H1 (cell line): ENCODE results near the gene FXYD3. TPM values are rescaled to one million over a fixed set of nuclear protein-coding genes. Genes with fewer than 3 reads are reported as not detected.
A peak's percentile ranks its signal among the peaks of the same experiment; 100 is the strongest.

ENCODE experiments used
- CTCF ChIA-PET: fragments of 300-600 bp; sonication (Branson Sonifier 250); formaldehyde crosslinking; loops from one replicate; lab custom pipeline; 2021; ENCODE audit not compliant: partially characterized antibody; lab: Charles Lee
- POLR2A ChIA-PET: fragments of 300-600 bp; sonication (Branson Sonifier 250); formaldehyde crosslinking; loops from one replicate; lab custom pipeline; 2021; ENCODE audit warnings: inconsistent platforms; ENCODE audit not compliant: partially characterized antibody; lab: Charles Lee
- DNase-seq, 2 experiments: peaks; one replicate each; pipeline versions ENCODE4 v3.0.0 to v3.0.0-alpha.2; 2010 to 2022; ENCODE audit warnings: low spot score in 2 of 2, low read depth in 1 of 2, mixed read lengths in 1 of 2
- FAIRE-seq: peaks from 2 replicates; lab custom pipeline; 2011; peaks lifted over from hg19 to GRCh38; lab: Jason Lieb, UNC
- H2AFZ ChIP-seq: 2 replicates; pipeline ENCODE4 v1.8.1; 2012; ENCODE audit warnings: low read length, inconsistent platforms
- H2AK5ac ChIP-seq: 2 replicates; pipeline ENCODE4 v1.6.1; 2013; ENCODE audit warnings: low read depth, low read length
- H2BK120ac ChIP-seq: replicated peaks from 2 replicates; pipeline ENCODE3; 2013; ENCODE audit warnings: low read depth, low read length, inconsistent platforms
- H2BK12ac ChIP-seq: 2 replicates; pipeline ENCODE4 v1.6.1; 2013; ENCODE audit warnings: low read depth, low read length
- H2BK15ac ChIP-seq: 2 replicates; pipeline ENCODE4 v1.6.1; 2013; ENCODE audit warnings: low read length
- H2BK20ac ChIP-seq: 2 replicates; pipeline ENCODE4 v1.6.1; 2013; ENCODE audit warnings: low read length
- H2BK5ac ChIP-seq: 2 replicates; pipeline ENCODE4 v1.6.1; 2013; ENCODE audit warnings: low read depth, low read length
- H3K14ac ChIP-seq: 2 replicates; pipeline ENCODE4 v1.6.1; 2013; ENCODE audit warnings: inconsistent platforms; ENCODE audit not compliant: insufficient read length
- H3K18ac ChIP-seq: 2 replicates; pipeline ENCODE4 v1.6.1; 2013; ENCODE audit warnings: low read length; ENCODE audit errors: extremely low read depth
- H3K23ac ChIP-seq: 2 replicates; pipeline ENCODE4 v1.6.1; 2013; ENCODE audit warnings: inconsistent platforms; ENCODE audit not compliant: insufficient read length
- H3K23me2 ChIP-seq: 2 replicates; pipeline ENCODE4 v1.6.1; 2013; ENCODE audit warnings: low read depth, low read length
- H3K27ac ChIP-seq: 2 replicates; pipeline ENCODE4 v1.6.1; 2011; ENCODE audit warnings: low read depth, low read length, inconsistent platforms
- H3K27me3 ChIP-seq, 4 experiments: replicated peaks in 1 of 4; 1 replicate in 1 of 4; 2 replicates in 3 of 4; pipeline versions ENCODE4 v1.6.1 to v1.8.1; 2011 to 2013; ENCODE audit warnings: low read length in 3 of 4, mild to moderate bottlenecking in 3 of 4, inconsistent platforms in 2 of 4, mixed read lengths in 2 of 4, moderate library complexity in 1 of 4; ENCODE audit not compliant: control insufficient read depth in 3 of 4, insufficient read depth in 3 of 4; ENCODE audit errors: extremely low read depth in 1 of 4
- H3K36me3 ChIP-seq, 4 experiments: 2 replicates each; pipeline versions ENCODE4 v1.6.1 to v1.8.1; 2011 to 2013; ENCODE audit warnings: mild to moderate bottlenecking in 4 of 4, low read length in 3 of 4, moderate library complexity in 2 of 4, control low read depth in 1 of 4, inconsistent platforms in 1 of 4; ENCODE audit not compliant: insufficient read depth in 4 of 4, control insufficient read depth in 2 of 4
- H3K4ac ChIP-seq: replicated peaks from 2 replicates; pipeline ENCODE3; 2013; ENCODE audit warnings: low read length, low read depth, mixed read lengths, inconsistent platforms; ENCODE audit not compliant: insufficient read length
- H3K4me1 ChIP-seq, 4 experiments: replicated peaks in 1 of 4; 1 replicate in 1 of 4; 2 replicates in 3 of 4; pipeline versions ENCODE4 v1.6.1 to v1.8.1; 2011 to 2013; ENCODE audit warnings: low read length in 3 of 4, inconsistent platforms in 2 of 4, mixed read lengths in 1 of 4; ENCODE audit not compliant: insufficient read depth in 4 of 4, control insufficient read depth in 3 of 4
- H3K4me2 ChIP-seq, 2 experiments: 2 replicates each; pipeline versions ENCODE4 v1.6.1 to v1.8.1; 2011 to 2013; ENCODE audit warnings: low read depth in 2 of 2, low read length in 2 of 2, control low read depth in 1 of 2, inconsistent platforms in 1 of 2, mild to moderate bottlenecking in 1 of 2; ENCODE audit not compliant: insufficient read depth in 1 of 2
- H3K4me3 ChIP-seq, 4 experiments: fragments of 200-600, 300-600 bp in 1 of 4; sonication (generic), shearing (Covaris generic), sonication (Bioruptor Twin) in 1 of 4; 2 replicates each; pipeline versions ENCODE4 v1.5.1 to v1.8.1; 2011 to 2016; ENCODE audit warnings: low read length in 4 of 4, low read depth in 3 of 4, control low read depth in 2 of 4, inconsistent platforms in 2 of 4, mild to moderate bottlenecking in 2 of 4, mixed read lengths in 1 of 4, moderate library complexity in 1 of 4; ENCODE audit not compliant: insufficient read depth in 2 of 4; ENCODE audit errors: extremely low read depth in 1 of 4
- H3K56ac ChIP-seq: replicated peaks from 2 replicates; pipeline ENCODE3; 2013; ENCODE audit warnings: low read depth, mild to moderate bottlenecking, mixed read lengths, low read length, inconsistent platforms; ENCODE audit not compliant: insufficient read length
- H3K79me1 ChIP-seq: 2 replicates; pipeline ENCODE4 v1.6.1; 2013; ENCODE audit warnings: low read depth, low read length, control low read depth
- H3K79me2 ChIP-seq, 2 experiments: 2 replicates each; pipeline versions ENCODE4 v1.6.1 to v1.8.1; 2012 to 2013; ENCODE audit warnings: low read length in 2 of 2, mild to moderate bottlenecking in 2 of 2, inconsistent platforms in 1 of 2; ENCODE audit not compliant: insufficient read depth in 2 of 2, control insufficient read depth in 1 of 2
- H3K9ac ChIP-seq, 4 experiments: replicated peaks in 1 of 4; 1 replicate in 1 of 4; 2 replicates in 3 of 4; pipeline versions ENCODE4 v1.6.1 to v1.8.1; 2011 to 2013; ENCODE audit warnings: low read depth in 3 of 4, low read length in 3 of 4, control low read depth in 2 of 4, mild to moderate bottlenecking in 2 of 4, moderate library complexity in 2 of 4, inconsistent platforms in 1 of 4; ENCODE audit errors: extremely low read depth in 1 of 4
- H3K9me3 ChIP-seq, 2 experiments: 2 replicates each; pipeline versions ENCODE4 v1.6.1 to v1.8.1; 2012 to 2013; ENCODE audit warnings: mild to moderate bottlenecking in 2 of 2, moderate library complexity in 2 of 2, control low read depth in 1 of 2, inconsistent platforms in 1 of 2, low read depth in 1 of 2, low read length in 1 of 2, mixed read lengths in 1 of 2; ENCODE audit not compliant: insufficient read depth in 2 of 2
- H4K20me1 ChIP-seq, 2 experiments: replicated peaks in 1 of 2; 2 replicates each; pipeline versions ENCODE3 to v1.8.1; 2011 to 2013; ENCODE audit warnings: inconsistent platforms in 2 of 2, low read length in 2 of 2, mild to moderate bottlenecking in 1 of 2; ENCODE audit not compliant: insufficient read depth in 2 of 2, control insufficient read depth in 1 of 2
- H4K5ac ChIP-seq: 2 replicates; pipeline ENCODE4 v1.6.1; 2013; ENCODE audit warnings: low read length, low read depth, mixed read lengths, inconsistent platforms; ENCODE audit not compliant: insufficient read length
- H4K8ac ChIP-seq: 2 replicates; pipeline ENCODE4 v1.8.0; 2013; ENCODE audit warnings: mild to moderate bottlenecking, moderate library complexity, low read length, inconsistent platforms; ENCODE audit not compliant: insufficient read depth; ENCODE audit errors: extremely low read depth
- H4K91ac ChIP-seq: replicated peaks from 2 replicates; pipeline ENCODE3; 2013; ENCODE audit warnings: low read length, mixed read lengths, inconsistent platforms; ENCODE audit not compliant: insufficient read length
- EP300 ChIP-seq, 2 experiments: IDR thresholded peaks; 1 replicate in 1 of 2; 2 replicates in 1 of 2; pipeline ENCODE4 v1.6.1; 2011 to 2012; ENCODE audit warnings: low read depth in 2 of 2, low read length in 2 of 2, mild to moderate bottlenecking in 2 of 2, borderline replicate concordance in 1 of 2, inconsistent platforms in 1 of 2, moderate library complexity in 1 of 2
- EZH2 ChIP-seq: fragments of 200-600 bp; sonication (generic); IDR thresholded peaks from 2 replicates; pipeline ENCODE4 v1.7.1; 2012; ENCODE audit warnings: low read depth, mild to moderate bottlenecking, moderate library complexity, low read length, inconsistent platforms; ENCODE audit not compliant: severe bottlenecking
- GABPA ChIP-seq: IDR thresholded peaks from 2 replicates; pipeline ENCODE4 v1.6.1; 2011; ENCODE audit warnings: mild to moderate bottlenecking, low read length, moderate library complexity, borderline replicate concordance; ENCODE audit not compliant: insufficient read depth
- GTF2F1 ChIP-seq: IDR thresholded peaks from 2 replicates; pipeline ENCODE4 v1.6.1; 2012; ENCODE audit warnings: low read depth, low read length, improper control_type of control experiment, borderline replicate concordance
- JUND ChIP-seq: IDR thresholded peaks from 2 replicates; pipeline ENCODE4 v1.6.1; 2011; ENCODE audit warnings: mild to moderate bottlenecking, improper control_type of control experiment, low read length
- KDM4A ChIP-seq: IDR thresholded peaks from one replicate; pipeline ENCODE4 v1.7.1; 2012; ENCODE audit warnings: low read depth, mild to moderate bottlenecking, moderate library complexity, low read length, inconsistent platforms; ENCODE audit not compliant: severe bottlenecking
- MAFK ChIP-seq: IDR thresholded peaks from 2 replicates; pipeline ENCODE4 v1.6.1; 2012; ENCODE audit warnings: low read depth, mild to moderate bottlenecking, improper control_type of control experiment, low read length
- RXRA ChIP-seq: IDR thresholded peaks from 2 replicates; pipeline ENCODE4 v1.6.1; 2011; ENCODE audit warnings: low read depth, mild to moderate bottlenecking, low read length, moderate library complexity; ENCODE audit not compliant: insufficient read depth
- SAP30 ChIP-seq: fragments of 300-600 bp; sonication (generic); IDR thresholded peaks from 2 replicates; pipeline ENCODE4 v1.7.1; 2012; ENCODE audit warnings: low read length, moderate library complexity, mild to moderate bottlenecking, inconsistent platforms; ENCODE audit not compliant: insufficient read depth, insufficient replicate concordance
- TAF7 ChIP-seq: optimal IDR thresholded peaks from 2 replicates; pipeline ENCODE3; 2011; ENCODE audit warnings: low read depth, mild to moderate bottlenecking, inconsistent platforms, low read length, moderate library complexity, borderline replicate concordance
- ZNF274 ChIP-seq: IDR thresholded peaks from 2 replicates; pipeline ENCODE4 v1.7.0; 2012; ENCODE audit warnings: low read length, borderline replicate concordance; ENCODE audit errors: extremely low read depth
- WGBS, 2 experiments: shearing (Covaris generic) in 1 of 2; methylation state at CpG; one replicate each; pipeline versions ENCODE4 v1.1.6 to v1.1.7; 2013 to 2015; ENCODE audit warnings: low lambda C conversion rate in 2 of 2, mixed read lengths in 2 of 2, inconsistent platforms in 1 of 2, low coverage in 1 of 2, missing lambda C conversion rate in 1 of 2; ENCODE audit not compliant: insufficient replicate concordance in 2 of 2, insufficient coverage in 1 of 2, insufficient read length in 1 of 2; ENCODE audit errors: extremely low coverage in 1 of 2, missing lambda C conversion rate in 1 of 2; 5-methylcytosine and 5-hydroxymethylcytosine counted together
- polyA plus RNA-seq, 7 experiments: library from polyadenylated mRNA; depleted of rRNA in 3 of 7; stranded (reverse) in 5 of 7; unstranded in 2 of 7; fragments of >200 nt in 5 of 7; fragments of 200-250 nt in 2 of 7; gene quantifications; 1 replicate in 5 of 7; 2 replicates in 1 of 7; 4 replicates in 1 of 7; pipeline versions ENCODE4 v1.2.1 to v1.2.3, GENCODE V29; 2011 to 2013; ENCODE audit warnings: missing spikeins in 2 of 7, mixed read lengths in 2 of 7
- total RNA-seq: library from RNA; stranded (reverse); fragmentation: NEBNext Ultra II Directional; extraction: Animal tissue kit (Norgen Biotek cat#: 25700); gene quantifications from 2 replicates; pipeline ENCODE4 v1.2.1, GENCODE V29; 2021

The FXYD3 gene
- total and polyA plus RNA-seq, 2 of the 8 experiments (the other 6 are each of a cell fraction or from before 2014, with no cell fraction given) = 0.33 TPM; not detected in 1

GRCh38 chr19:35116072-35116801 lies 614 bp downstream of the FXYD3 start:
- Histone ChIP-seq H2BK12ac (peak overlapping the region; percentile 60; the same call in 1 of the 2 replicates), H3K18ac (no peak overlapping the region; the same call in 1 of the 2 replicates), H3K79me1 (no peaks in the 10 kb centered on the region), H2AFZ (no peak overlapping the region), H3K23me2 (no peaks in the 10 kb centered on the region), H4K8ac (no peak overlapping the region; the same call in 1 of the 2 replicates), H3K4ac (no peak overlapping the region), H4K5ac (no peak overlapping the region), H3K23ac (no peak overlapping the region), H3K9me3 (no peaks in the 10 kb centered on the region), H3K27me3 (peaks cover 0 to 2% (median 0%) of the 10 kb centered on the region in 4 experiments; a peak in 1 of 7 replicates), H3K56ac (no peak overlapping the region), H4K20me1 (no peaks in the 10 kb centered on the region), H2AK5ac (no peak overlapping the region), H3K4me3 (no peak overlapping the region), H2BK20ac (no peak overlapping the region), H3K27ac (no peak overlapping the region), H3K36me3 (no peaks in the 10 kb centered on the region), H3K79me2 (no peaks in the 10 kb centered on the region), H2BK120ac (no peak overlapping the region), H3K14ac (no peak overlapping the region), H3K4me1 (peaks cover 0 to 20% (median 14%) of the 10 kb centered on the region in 4 experiments; a peak in 6 of 7 replicates), H4K91ac (no peak overlapping the region), H2BK5ac (no peak overlapping the region), H3K4me2 (no peak overlapping the region), H2BK15ac (no peak overlapping the region), H3K9ac (no peak overlapping the region)
- POLR2A ChIA-PET = interaction anchor here (0.5 to 1.8 kb wide), 9 partner anchors 10 to 53 kb away, joined by 3 to 7 read pairs (median 4); partner anchors contain the start of gene FXYD7
- FAIRE-seq = no peak
- WGBS, 2 experiments = 89% methylated on average over 13 of the region's 13 CpGs; no CpG with 5 or more reads in 1 of the 2 experiments
- CTCF ChIA-PET = interaction anchor here (1.0 to 6.9 kb wide), 18 partner anchors 8 to 201 kb away, joined by 3 to 154 read pairs (median 6); partner anchors contain the start of genes FXYD1, FXYD5, FXYD7 and LGI4
- no peak for DNase-seq
- TF ChIP-seq GABPA (no peak), EP300 (IDR thresholded peaks at IDR 0.05; ENCODE audit: borderline replicate concordance in 1 of 2, low read depth in 2 of 2, low read length in 2 of 2) (no peak), RXRA (no peak), SAP30 (no peak), GTF2F1 (no peak), JUND (no peak), ZNF274 (no peak), MAFK (no peak), EZH2 (no peak), TAF7 (no peak), KDM4A (no peak)
